ENCODE data around the gene ZNF516.

The ZNF516 gene

GRCh38 chr18:76455003-76455676 is 39.9 kb downstream of the ZNF516 start:
- DNase-seq: peak; percentile 9 to 11

GRCh38 chr18:76454418-76454817 is 40.6 kb downstream of the ZNF516 start:
- DNase-seq: no peak

GRCh38 chr18:76453932-76454331 is 41.1 kb downstream of the ZNF516 start:
- no peak for DNase-seq

- DNase-seq: peak; percentile 3 to 7
These were observed 41.9 kb downstream of the ZNF516 start for GRCh38 chr18:76453057-76453561.

GRCh38 chr18:76452357-76452756 is 42.7 kb downstream of the ZNF516 start:
- DNase-seq: peak; percentile 12 to 14

- peak; percentile 15 to 17 for DNase-seq
These were observed 43.4 kb downstream of the ZNF516 start for GRCh38 chr18:76451396-76452331.

GRCh38 chr18:76450452-76451395 is 44.3 kb downstream of the ZNF516 start:
- DNase-seq: peak; percentile 44 to 50

GRCh38 chr18:76449111-76449453 is 46.0 kb downstream of the ZNF516 start:
- DNase-seq: no peak

- no peak for DNase-seq
These were observed 46.6 kb downstream of the ZNF516 start for GRCh38 chr18:76448256-76449110.

- DNase-seq: no peak
These were observed 47.7 kb downstream of the ZNF516 start for GRCh38 chr18:76447258-76447890.

- DNase-seq: no peak
These were observed 48.5 kb downstream of the ZNF516 start for GRCh38 chr18:76446321-76447257.

GRCh38 chr18:76445741-76446232 is 49.3 kb downstream of the ZNF516 start:
- DNase-seq: no peak

- DNase-seq: no peak
These were observed 49.8 kb downstream of the ZNF516 start for GRCh38 chr18:76445275-76445674.

GRCh38 chr18:76444446-76445105 is 50.5 kb downstream of the ZNF516 start:
- DNase-seq: no peak

- no peak for DNase-seq
These were observed 51.3 kb downstream of the ZNF516 start for GRCh38 chr18:76443519-76444445.

GRCh38 chr18:76442413-76443171 is 52.5 kb downstream of the ZNF516 start:
- DNase-seq: no peak

- DNase-seq: no peak
These were observed 53.2 kb downstream of the ZNF516 start for GRCh38 chr18:76441668-76442412.

Measured in activated T-cell treated with anti-CD3 and anti-CD28 coated beads, Interleukin-2, amount 50 U/mL, for 48 hours (primary cell).